Measurements from ENCODE around the gene CBX1. TPM values are rescaled to one million over a fixed set of nuclear protein-coding genes. Genes with fewer than 3 reads are reported as not detected.
"Not testable (repeated sequence)": the region's sequence is repeated elsewhere in the genome, so short reads cannot be mapped to it uniquely, and the experiment has no call there.

CBX1 gene
- total RNA-seq, 2 donors from 2014 or later: 35.0 to 43.7 TPM

GRCh38 chr17:48100160-48100559 is 1.1 kb downstream of the CBX1 start:
- intact Hi-C loops (cut with DNase I): no loop called here
- TF ChIP-seq CTCF (IDR thresholded peaks at IDR 0.05): no peak
- no peak for TF ChIP-seq POLR2A (IDR thresholded peaks at IDR 0.05)
- TF ChIP-seq POLR2AphosphoS5 (IDR thresholded peaks at IDR 0.05): no peak
- 20% methylated on average over 10 of the region's 10 CpGs for WGBS

GRCh38 chr17:48095611-48096010 is 5.7 kb downstream of the CBX1 start:
- no peaks in the 10 kb centered on the region for H3K27me3 ChIP-seq (replicated peaks; ENCODE audit: insufficient read depth)
- WGBS: 81% methylated on average over 4 of the region's 4 CpGs

More at GRCh38 chr17:48100160-48100559, 1.1 kb downstream of the CBX1 start:
- peak overlapping the region; percentile 89 to 91 for H3K27ac ChIP-seq
- DNase-seq (ENCODE audit: low spot score): no peak
- H3K9me3 ChIP-seq: no peaks in the 10 kb centered on the region
- H3K4me1 ChIP-seq (replicated peaks): no peaks in the 10 kb centered on the region
- H3K27me3 ChIP-seq (replicated peaks; ENCODE audit: insufficient read depth): no peaks in the 10 kb centered on the region
- H3K4me3 ChIP-seq: peak overlapping the region; percentile 87 to 94
- H3K36me3 ChIP-seq: no peaks in the 10 kb centered on the region

GRCh38 chr17:48093341-48094045 is 7.8 kb downstream of the CBX1 start:
- whole genome bisulfite sequencing: 73% methylated on average over 11 of the region's 11 CpGs
- intact Hi-C loops (cut with DNase I): no loop called here
- H3K27me3 ChIP-seq (replicated peaks; ENCODE audit: insufficient read depth): no peaks in the 10 kb centered on the region
- peak; percentile 50 for TF ChIP-seq POLR2AphosphoS5 (IDR thresholded peaks at IDR 0.05)
- no peak for TF ChIP-seq CTCF (IDR thresholded peaks at IDR 0.05)
- TF ChIP-seq POLR2A (IDR thresholded peaks at IDR 0.05): no peak
- no peak for DNase-seq (ENCODE audit: low spot score)
- peak overlapping the region; percentile 42 to 53 for H3K27ac ChIP-seq
- H3K4me1 ChIP-seq (replicated peaks): no peaks in the 10 kb centered on the region
- no peaks in the 10 kb centered on the region for H3K36me3 ChIP-seq
- no peak overlapping the region for H3K4me3 ChIP-seq
- H3K9me3 ChIP-seq: no peaks in the 10 kb centered on the region

More at GRCh38 chr17:48095611-48096010, 5.7 kb downstream of the CBX1 start:
- no peak for DNase-seq (ENCODE audit: low spot score)
- no peak overlapping the region for H3K4me3 ChIP-seq
- H3K36me3 ChIP-seq: no peaks in the 10 kb centered on the region
- no peak overlapping the region for H3K27ac ChIP-seq
- intact Hi-C loops (cut with DNase I): no loop called here
- H3K4me1 ChIP-seq (replicated peaks): no peaks in the 10 kb centered on the region
- H3K9me3 ChIP-seq: no peaks in the 10 kb centered on the region
- TF ChIP-seq CTCF (IDR thresholded peaks at IDR 0.05) (no peak), POLR2A (IDR thresholded peaks at IDR 0.05) (no peak)

GRCh38 chr17:48084932-48085331 is 16.3 kb downstream of the CBX1 start:
- WGBS: 36% methylated on average over 2 of the region's 2 CpGs
- intact Hi-C loops (cut with DNase I): no loop called here
- Histone ChIP-seq H3K27me3 (replicated peaks; ENCODE audit: insufficient read depth) (no peaks in the 10 kb centered on the region), H3K4me3 (no peak overlapping the region), H3K9me3 (no peaks in the 10 kb centered on the region), H3K27ac (no peak overlapping the region), H3K36me3 (no peaks in the 10 kb centered on the region), H3K4me1 (replicated peaks) (no peaks in the 10 kb centered on the region)
- no peak for DNase-seq (ENCODE audit: low spot score)
- TF ChIP-seq CTCF (IDR thresholded peaks at IDR 0.05): no peak
- no peak for TF ChIP-seq POLR2AphosphoS5 (IDR thresholded peaks at IDR 0.05)
- no peak for TF ChIP-seq POLR2A (IDR thresholded peaks at IDR 0.05)

- no peaks in the 10 kb centered on the region for H3K4me1 ChIP-seq (replicated peaks)
- H3K9me3 ChIP-seq: no peaks in the 10 kb centered on the region
- intact Hi-C loops (cut with DNase I): no loop called here
- no peak overlapping the region for H3K4me3 ChIP-seq
- WGBS: 78% methylated on average over 5 of the region's 5 CpGs
- no peaks in the 10 kb centered on the region for H3K36me3 ChIP-seq
- DNase-seq (ENCODE audit: low spot score): no peak
- no peak overlapping the region for H3K27ac ChIP-seq
- no peaks in the 10 kb centered on the region for H3K27me3 ChIP-seq (replicated peaks; ENCODE audit: insufficient read depth)
- no peak for TF ChIP-seq POLR2AphosphoS5 (IDR thresholded peaks at IDR 0.05)
- no peak for TF ChIP-seq CTCF (IDR thresholded peaks at IDR 0.05)
- TF ChIP-seq POLR2A (IDR thresholded peaks at IDR 0.05): no peak
These were observed 19.4 kb downstream of the CBX1 start for GRCh38 chr17:48081858-48082257.

GRCh38 chr17:48077152-48077551 is 24.1 kb downstream of the CBX1 start:
- H3K4me1 ChIP-seq (replicated peaks); DNase-seq (ENCODE audit: low spot score); H3K9me3 ChIP-seq; H3K27ac ChIP-seq; H3K27me3 ChIP-seq (replicated peaks; ENCODE audit: insufficient read depth); H3K4me3 ChIP-seq; H3K36me3 ChIP-seq: not testable (repeated sequence)
- intact Hi-C loops (cut with DNase I): loop anchor here (5.0 kb wide), 1 partner anchor 55 kb away; no protein-coding TSS in a partner anchor
- 89% methylated on average over 10 of the region's 10 CpGs for WGBS

All from prostate gland (tissue), 2 donors.